Measurements from ENCODE around the gene CSDE1. TPM values are rescaled to one million over a fixed set of nuclear protein-coding genes. Genes with fewer than 3 reads are reported as not detected.

Gene CSDE1
- total RNA-seq, 2 experiments from 2014 or later = 458 to 553 TPM

- ATAC-seq = no peak
- H3K36me3 Mint-ChIP-seq (ENCODE audit: low read depth) = no peaks in the 10 kb centered on the region
- H3K27ac Mint-ChIP-seq = no peak overlapping the region
- intact Hi-C loops (cut with DNase I, micrococcal nuclease) = no loop called here
- ChIA-PET POLR2A (no interaction called here), CTCF (no interaction called here)
- no peaks in the 10 kb centered on the region for H3K4me1 Mint-ChIP-seq
- no peaks in the 10 kb centered on the region for H3K9me3 Mint-ChIP-seq (ENCODE audit: low read depth)
- no peak overlapping the region for H3K4me3 Mint-ChIP-seq
- peaks cover 19% of the 10 kb centered on the region for H3K27me3 Mint-ChIP-seq
- DNase-seq = no peak
Observed at GRCh38 chr1:114677691-114678090, 80.1 kb downstream of the CSDE1 start.

GRCh38 chr1:114676115-114676514, 81.7 kb downstream of the CSDE1 start:
- Mint-ChIP-seq H3K4me1 (no peaks in the 10 kb centered on the region), H3K4me3 (no peak overlapping the region), H3K36me3 (ENCODE audit: low read depth) (no peaks in the 10 kb centered on the region), H3K9me3 (ENCODE audit: low read depth) (no peaks in the 10 kb centered on the region), H3K27me3 (peaks cover 20% of the 10 kb centered on the region), H3K27ac (no peak overlapping the region)
- POLR2A ChIA-PET = no interaction called here
- ATAC-seq = no peak
- no peak for DNase-seq
- CTCF ChIA-PET = interaction anchor here (0.7 to 0.8 kb wide), 3 partner anchors 14 to 635 kb away, joined by 3 read pairs; no protein-coding TSS in a partner anchor
- intact Hi-C loops (cut with DNase I, micrococcal nuclease) = no loop called here

GRCh38 chr1:114671939-114672275, 85.9 kb downstream of the CSDE1 start:
- POLR2A ChIA-PET = interaction anchor here (0.6 kb wide), 1 partner anchor 1812 kb away, joined by 5 read pairs; no protein-coding TSS in a partner anchor
- CTCF ChIA-PET = interaction anchor here (0.6 to 1.0 kb wide), 2 partner anchors 11 to 929 kb away, joined by 3 to 4 read pairs; no protein-coding TSS in a partner anchor
- peaks cover 11% of the 10 kb centered on the region for H3K4me1 Mint-ChIP-seq
- H3K36me3 Mint-ChIP-seq (ENCODE audit: low read depth) = no peaks in the 10 kb centered on the region
- no peak for DNase-seq
- no peak overlapping the region for H3K4me3 Mint-ChIP-seq
- intact Hi-C loops (cut with DNase I, micrococcal nuclease) = loop anchor here (1.0 to 5.0 kb wide), 2 partner anchors 160 to 695 kb away; partner anchors contain the start of gene TRIM33 (in 1 of the 2)
- no peak overlapping the region for H3K27ac Mint-ChIP-seq
- no peak for ATAC-seq
- H3K27me3 Mint-ChIP-seq = peaks cover 17% of the 10 kb centered on the region
- H3K9me3 Mint-ChIP-seq (ENCODE audit: low read depth) = no peaks in the 10 kb centered on the region

DNA sequence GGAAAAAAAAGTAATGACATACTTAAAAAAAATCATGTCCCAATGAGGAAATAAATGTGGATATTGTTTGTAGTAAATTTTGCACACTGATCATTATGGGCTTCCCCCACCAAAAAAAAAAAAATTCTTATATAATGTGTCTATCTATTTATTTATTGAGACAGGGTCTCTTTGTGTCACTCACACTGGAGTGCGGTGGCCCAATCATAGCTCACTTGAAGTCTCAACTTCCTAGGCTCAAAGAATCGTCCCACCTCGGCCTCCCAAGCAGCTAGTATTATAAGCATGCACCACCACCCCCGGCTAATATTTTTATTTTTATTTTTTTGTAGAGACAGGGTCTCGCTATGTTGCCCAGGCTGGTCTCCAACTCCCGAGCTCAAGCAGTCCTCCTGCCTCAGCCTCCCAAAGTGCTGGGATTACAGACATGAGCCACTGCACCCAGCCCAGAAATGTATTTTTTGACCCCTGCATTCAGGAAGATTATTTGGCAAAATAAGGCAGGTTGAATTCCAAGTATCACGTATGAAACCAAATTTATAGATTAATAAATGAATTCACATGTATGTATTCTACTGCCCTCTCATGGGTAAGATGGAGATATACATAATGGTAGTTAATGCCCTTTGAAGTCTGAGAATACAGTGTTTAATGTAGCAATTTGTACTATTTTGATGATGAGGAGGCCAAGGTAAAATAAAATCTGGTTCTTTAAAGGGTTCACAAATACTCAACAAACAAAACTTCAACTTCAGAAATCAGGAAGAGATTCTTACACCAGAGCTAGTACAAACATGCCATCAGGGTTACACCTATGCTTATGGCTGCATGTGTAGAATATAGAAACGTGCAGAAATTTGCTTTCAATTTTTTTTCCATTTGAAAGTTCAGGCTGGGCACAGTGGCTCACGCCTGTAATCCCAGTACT, 86.5 kb downstream of the CSDE1 start:
- intact Hi-C loops (cut with DNase I, micrococcal nuclease) = loop anchor here (1.0 to 5.0 kb wide), 2 partner anchors 159 to 694 kb away; partner anchors contain the start of gene TRIM33 (in 1 of the 2)
- no peak overlapping the region for H3K4me3 Mint-ChIP-seq

GRCh38 chr1:114670083-114671010, 87.4 kb downstream of the CSDE1 start:
- intact Hi-C loops (cut with DNase I, micrococcal nuclease) = loop anchor here (1.0 to 5.0 kb wide), 8 partner anchors 46 to 693 kb away; partner anchors contain the start of genes BCAS2 (in 2 of the 2), TRIM33 (in 2 of the 2), CSDE1 (in 1 of the 2) and NRAS (in 1 of the 2)
- Mint-ChIP-seq H3K36me3 (ENCODE audit: low read depth) (no peaks in the 10 kb centered on the region), H3K27ac (peak overlapping the region; percentile 63), H3K4me1 (peaks cover 11% of the 10 kb centered on the region), H3K4me3 (peak overlapping the region; percentile 84), H3K9me3 (ENCODE audit: low read depth) (no peaks in the 10 kb centered on the region), H3K27me3 (peaks cover 15% of the 10 kb centered on the region)
- ChIA-PET POLR2A (interaction anchor here (0.8 kb wide), 1 partner anchor 23 kb away, joined by 4 read pairs; no protein-coding TSS in a partner anchor), CTCF (interaction anchor here (1.1 to 1.6 kb wide), 2 partner anchors 10 kb away, joined by 4 to 7 read pairs; no protein-coding TSS in a partner anchor)
- DNase-seq = peak; percentile 93
- peak; percentile 97 for ATAC-seq

More for the DNA sequence above, 86.5 kb downstream of the CSDE1 start:
- CTCF ChIA-PET = interaction anchor here (0.6 kb wide), 1 partner anchor 928 kb away, joined by 3 read pairs; no protein-coding TSS in a partner anchor
- ATAC-seq (no peak), DNase-seq (no peak)
- H3K27ac Mint-ChIP-seq = no peak overlapping the region
- H3K36me3 Mint-ChIP-seq (ENCODE audit: low read depth) = no peaks in the 10 kb centered on the region
- peaks cover 11% of the 10 kb centered on the region for H3K4me1 Mint-ChIP-seq
- peaks cover 15% of the 10 kb centered on the region for H3K27me3 Mint-ChIP-seq
- POLR2A ChIA-PET = interaction anchor here (0.6 kb wide), 1 partner anchor 1813 kb away, joined by 5 read pairs; no protein-coding TSS in a partner anchor
- no peaks in the 10 kb centered on the region for H3K9me3 Mint-ChIP-seq (ENCODE audit: low read depth)

DNA sequence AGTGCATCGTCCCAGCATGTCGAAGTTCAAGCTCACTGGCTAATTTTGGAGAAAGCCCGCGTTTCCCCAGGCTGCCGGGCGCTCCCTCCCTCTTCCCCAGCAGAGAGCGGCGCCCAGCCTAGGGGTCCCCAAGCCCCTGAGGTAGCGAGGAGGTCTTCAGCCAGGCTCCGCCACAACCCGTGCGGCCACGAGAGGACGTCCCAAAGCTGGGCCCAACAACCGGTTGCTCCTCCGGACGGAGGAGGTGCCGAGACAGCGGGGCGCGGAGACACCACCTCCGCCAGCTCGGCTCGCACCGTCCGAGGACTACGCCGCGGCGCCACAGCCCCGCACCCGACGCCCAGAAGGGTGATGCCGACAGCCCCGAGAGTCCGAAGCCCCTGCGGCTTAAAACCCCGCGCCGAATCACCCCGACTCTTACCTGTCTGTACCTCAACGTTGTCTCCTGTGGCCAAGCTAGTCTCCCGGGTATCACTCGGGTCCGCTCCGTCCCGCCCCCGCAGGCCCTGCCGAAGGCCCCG, 88.2 kb downstream of the CSDE1 start, which contains the start of gene DENND2C:
Gene DENND2C, minus strand, starts transcription at position 488 of the 521 bp plus-strand sequence. CDS start 44,065 bp downstream, outside the sequence.
- H3K4me1 Mint-ChIP-seq = peaks cover 11% of the 10 kb centered on the region
- no peaks in the 10 kb centered on the region for H3K36me3 Mint-ChIP-seq (ENCODE audit: low read depth)
- peak within 1 kb of the TSS; percentile 84 for H3K4me3 Mint-ChIP-seq
- peaks cover 15% of the 10 kb centered on the region for H3K27me3 Mint-ChIP-seq
- no peak for DNase-seq
- no peaks in the 10 kb centered on the region for H3K9me3 Mint-ChIP-seq (ENCODE audit: low read depth)
- H3K27ac Mint-ChIP-seq = peak within 1 kb of the TSS; percentile 63
- peak; percentile 74 for ATAC-seq
- ChIA-PET POLR2A (interaction anchor here (0.7 to 0.8 kb wide), 2 partner anchors 23 to 120 kb away, joined by 3 to 4 read pairs; no protein-coding TSS in a partner anchor), CTCF (interaction anchor here (1.1 to 1.6 kb wide), 2 partner anchors 9 to 11 kb away, joined by 4 to 7 read pairs; no protein-coding TSS in a partner anchor)
- intact Hi-C loops (cut with DNase I, micrococcal nuclease) = loop anchor here (1.0 to 5.0 kb wide), 8 partner anchors 47 to 323 kb away; partner anchors contain the start of genes BCAS2 (in 2 of the 2), NRAS (in 2 of the 2), TRIM33 (in 2 of the 2) and CSDE1 (in 1 of the 2)

GRCh38 chr1:114668784-114669561, 88.8 kb downstream of the CSDE1 start:
- intact Hi-C loops (cut with DNase I, micrococcal nuclease) = loop anchor here in 1 of 2 experiments (2.0 kb wide), 1 partner anchor 48 kb away; the partner anchor contains the start of gene NRAS
- POLR2A ChIA-PET = interaction anchor here (0.7 to 0.8 kb wide), 2 partner anchors 24 to 120 kb away, joined by 3 to 4 read pairs; no protein-coding TSS in a partner anchor
- no peaks in the 10 kb centered on the region for H3K36me3 Mint-ChIP-seq (ENCODE audit: low read depth)
- peaks cover 11% of the 10 kb centered on the region for H3K4me1 Mint-ChIP-seq
- H3K9me3 Mint-ChIP-seq (ENCODE audit: low read depth) = no peaks in the 10 kb centered on the region
- CTCF ChIA-PET = interaction anchor here (1.1 to 1.6 kb wide), 2 partner anchors 8 to 12 kb away, joined by 4 to 7 read pairs; no protein-coding TSS in a partner anchor
- ATAC-seq (no peak), DNase-seq (no peak)
- peak overlapping the region; percentile 84 for H3K4me3 Mint-ChIP-seq
- H3K27me3 Mint-ChIP-seq = peaks cover 15% of the 10 kb centered on the region
- no peak overlapping the region for H3K27ac Mint-ChIP-seq

DNA sequence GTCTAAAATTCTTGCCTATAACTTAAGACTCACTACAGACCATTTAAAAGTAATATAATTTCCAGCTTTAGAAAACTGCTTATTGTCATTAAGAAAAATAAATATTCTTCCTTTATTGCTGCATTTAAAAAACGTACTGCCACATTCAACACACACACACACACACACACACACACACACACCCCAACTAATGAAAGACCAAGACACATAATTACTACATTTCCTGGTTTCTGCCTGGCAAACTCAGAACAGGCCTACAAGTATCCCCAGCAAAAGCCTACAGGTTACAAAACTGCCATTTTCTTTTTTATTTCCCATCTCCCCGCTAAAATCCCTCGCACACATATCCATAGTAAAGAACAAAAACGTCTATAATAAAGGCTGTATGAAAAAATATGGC, 89.4 kb downstream of the CSDE1 start:
- ChIA-PET CTCF (no interaction called here), POLR2A (no interaction called here)
- intact Hi-C loops (cut with DNase I, micrococcal nuclease) = loop anchor here in 1 of 2 experiments (2.0 kb wide), 1 partner anchor 48 kb away; the partner anchor contains the start of gene NRAS
- H3K27me3 Mint-ChIP-seq = peaks cover 15% of the 10 kb centered on the region
- H3K27ac Mint-ChIP-seq = no peak overlapping the region
- H3K9me3 Mint-ChIP-seq (ENCODE audit: low read depth) = no peaks in the 10 kb centered on the region
- H3K4me1 Mint-ChIP-seq = peaks cover 11% of the 10 kb centered on the region
- no peak overlapping the region for H3K4me3 Mint-ChIP-seq
- no peak for DNase-seq
- no peaks in the 10 kb centered on the region for H3K36me3 Mint-ChIP-seq (ENCODE audit: low read depth)
- ATAC-seq = no peak

DNA sequence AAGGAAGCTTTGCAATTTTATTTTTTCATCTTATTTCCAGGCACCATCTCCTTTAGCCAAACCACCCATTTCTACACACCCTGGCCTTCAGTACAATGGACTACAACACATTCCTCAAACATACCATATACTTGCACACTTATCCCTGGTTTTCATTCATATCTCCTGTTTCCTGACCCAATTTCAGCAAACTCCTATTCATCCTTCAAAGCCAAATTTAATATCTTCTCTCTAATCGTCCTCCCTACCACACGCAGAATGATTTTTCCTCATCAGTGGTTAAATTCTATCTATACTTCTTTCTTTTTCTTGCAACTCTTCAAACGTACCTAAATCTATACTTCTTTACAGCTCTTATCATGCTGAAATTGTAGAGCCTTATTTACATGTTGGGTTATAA, 90.8 kb downstream of the CSDE1 start:
- CTCF ChIA-PET = interaction anchor here (1.4 kb wide), 1 partner anchor 320 kb away, joined by 3 read pairs; no protein-coding TSS in a partner anchor
- ATAC-seq (no peak), DNase-seq (no peak)
- H3K4me1 Mint-ChIP-seq = peaks cover 11% of the 10 kb centered on the region
- H3K36me3 Mint-ChIP-seq (ENCODE audit: low read depth) = no peaks in the 10 kb centered on the region
- H3K4me3 Mint-ChIP-seq = no peak overlapping the region
- H3K27me3 Mint-ChIP-seq = peaks cover 17% of the 10 kb centered on the region
- POLR2A ChIA-PET = no interaction called here
- intact Hi-C loops (cut with DNase I, micrococcal nuclease) = no loop called here
- no peak overlapping the region for H3K27ac Mint-ChIP-seq
- no peaks in the 10 kb centered on the region for H3K9me3 Mint-ChIP-seq (ENCODE audit: low read depth)
